Inflammatory macrophage treated with lipopolysaccharide for 4 hours (primary cell): ENCODE data around the gene SKA1.
"Not testable (repeated sequence)": the region's sequence is repeated elsewhere in the genome, so short reads cannot be mapped to it uniquely, and the experiment has no call there.

Experiments used
- DNase-seq: peaks from one replicate; pipeline ENCODE4 v3.0.0-alpha.2; 2020

Gene SKA1

GRCh38 chr18:50396005-50396660 lies 21.3 kb downstream of the SKA1 start:
- no peak for DNase-seq

- no peak for DNase-seq
Observed at GRCh38 chr18:50397023-50397422, 22.2 kb downstream of the SKA1 start.

- DNase-seq = no peak
Observed at GRCh38 chr18:50398099-50398498, 23.3 kb downstream of the SKA1 start.

DNA sequence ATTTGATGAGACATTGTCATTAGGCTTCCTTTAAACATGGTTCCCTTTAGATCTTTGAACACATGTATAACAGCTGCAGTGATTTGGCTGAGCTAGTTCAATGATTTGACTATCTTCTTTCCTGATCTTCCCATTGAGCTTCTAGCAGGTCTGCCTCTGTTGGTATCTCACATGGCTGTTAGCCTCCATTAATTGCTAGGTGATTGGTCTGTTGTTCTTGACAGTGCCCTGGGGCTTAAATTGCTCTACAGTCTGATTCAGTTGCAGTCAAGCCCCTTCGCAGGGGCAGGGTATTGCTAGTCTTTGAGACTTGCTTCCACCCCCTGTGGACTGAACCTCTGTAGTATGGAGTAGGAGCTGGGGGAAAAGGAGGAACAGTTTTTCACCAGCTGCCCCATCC lies 24.1 kb downstream of the SKA1 start:
- no peak for DNase-seq

DNA sequence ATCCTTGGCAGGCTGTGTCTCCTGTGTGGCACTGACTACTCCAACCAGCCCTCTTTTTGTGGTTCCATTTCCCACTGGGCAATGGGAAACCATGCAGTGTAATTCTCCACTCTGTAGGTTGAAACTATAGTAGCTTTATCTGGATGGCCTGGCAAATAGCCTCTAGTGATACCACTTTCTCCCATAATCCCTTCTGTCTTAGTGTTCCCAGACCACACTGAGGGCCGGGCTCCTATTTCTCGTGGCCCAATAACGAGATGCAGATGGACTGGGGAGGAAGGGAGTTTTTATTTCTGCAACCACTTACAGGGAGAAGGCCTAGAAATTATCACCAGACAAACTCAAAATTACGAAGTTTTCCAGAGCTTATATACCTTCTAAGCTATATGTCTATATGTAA lies 24.7 kb downstream of the SKA1 start:
- DNase-seq = no peak

GRCh38 chr18:50400438-50400837 lies 25.6 kb downstream of the SKA1 start:
- not testable (repeated sequence) for DNase-seq

DNA sequence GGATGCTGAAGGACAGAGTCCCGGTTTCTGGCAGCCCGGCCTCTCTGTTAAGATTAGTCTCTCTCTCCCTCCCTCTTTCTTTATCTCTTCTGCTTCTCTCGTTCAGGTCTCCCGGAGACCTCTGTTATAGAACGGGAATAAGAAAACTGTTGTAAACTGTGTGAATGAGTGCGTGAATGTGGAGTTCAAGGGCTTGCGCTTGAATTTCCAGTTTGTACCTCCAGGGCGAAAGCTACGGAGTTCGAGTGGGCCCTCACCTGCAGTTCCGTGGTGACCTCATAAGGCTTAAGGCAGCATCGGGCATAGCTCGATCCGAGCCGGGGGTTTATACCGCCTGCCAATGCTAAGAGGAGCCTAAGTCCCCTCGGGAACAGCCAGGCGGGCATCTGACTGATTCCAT lies 26.4 kb downstream of the SKA1 start:
- no peak for DNase-seq

- DNase-seq = no peak
Observed at GRCh38 chr18:50401888-50402287, 27.0 kb downstream of the SKA1 start.

DNA sequence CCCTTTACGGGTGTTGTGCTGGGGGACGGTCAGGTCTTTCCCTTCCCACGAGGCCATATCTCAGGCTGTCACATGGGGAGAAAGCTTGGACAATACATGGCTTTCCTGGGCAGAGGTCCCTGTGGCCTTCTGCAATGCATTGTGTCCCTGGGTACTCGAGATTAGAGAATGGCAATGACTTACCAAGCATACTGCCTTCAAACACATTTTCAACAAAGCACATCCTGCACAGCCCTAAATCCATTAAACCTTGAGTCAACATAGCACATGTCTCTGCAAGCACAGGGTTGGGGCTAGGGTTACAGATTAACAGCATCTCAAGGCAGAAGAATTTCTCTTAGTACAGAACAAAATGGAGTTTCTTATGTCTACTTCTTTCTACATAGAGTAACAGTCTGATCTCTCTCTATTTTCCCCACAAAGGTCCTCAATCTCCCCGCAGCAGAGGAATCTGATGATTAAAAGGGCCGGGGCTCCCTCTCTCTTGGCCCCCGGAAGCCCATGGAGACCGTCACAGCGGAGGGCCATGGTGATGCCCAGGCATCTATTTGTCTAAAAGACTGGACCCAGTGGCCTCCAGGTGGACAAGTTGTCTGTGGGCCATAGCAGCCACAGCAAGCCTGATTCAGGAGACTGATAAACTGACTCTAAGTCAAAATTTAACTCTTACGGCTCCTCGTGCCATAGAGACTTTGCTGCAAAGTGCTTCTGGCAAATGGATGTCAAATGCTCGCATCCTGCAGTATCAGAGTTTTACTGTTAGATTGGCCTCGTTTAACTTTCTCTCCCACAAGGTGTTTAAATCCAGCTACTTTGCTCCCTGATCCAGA lies 30.1 kb downstream of the SKA1 start:
- not testable (repeated sequence) for DNase-seq

DNA sequence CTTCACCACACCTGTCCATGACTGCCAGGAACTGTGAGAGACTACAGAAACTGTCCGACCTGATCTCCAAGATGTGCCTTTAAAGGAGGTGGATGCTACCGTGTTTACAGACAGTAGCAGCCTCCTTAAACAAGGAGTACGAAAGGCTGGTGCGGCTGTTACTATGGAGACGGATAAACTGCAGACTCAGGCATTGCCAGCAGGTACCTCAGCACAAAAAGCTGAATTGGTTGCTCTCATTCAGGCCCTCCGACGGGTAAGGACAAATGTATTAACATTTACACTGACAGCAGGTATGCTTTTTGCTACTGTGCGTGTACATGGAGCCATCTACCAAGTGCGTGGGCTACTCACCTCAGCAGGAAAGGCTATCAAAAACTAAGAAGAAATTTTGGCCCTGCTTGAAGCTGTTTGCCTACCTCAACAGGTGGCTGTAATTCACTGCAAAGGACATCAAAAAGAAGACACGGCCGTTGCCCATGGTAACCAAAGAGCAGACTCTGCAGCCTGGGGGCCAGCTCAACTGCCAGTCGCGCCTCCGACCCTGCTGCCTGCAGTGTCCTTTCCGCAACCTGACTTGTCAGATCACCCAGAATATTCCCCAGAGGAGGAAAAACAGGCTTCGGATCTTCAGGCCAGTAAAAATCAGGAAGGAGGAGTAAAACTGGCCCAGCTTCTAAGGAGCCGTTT lies 30.9 kb downstream of the SKA1 start:
- DNase-seq = no peak

DNA sequence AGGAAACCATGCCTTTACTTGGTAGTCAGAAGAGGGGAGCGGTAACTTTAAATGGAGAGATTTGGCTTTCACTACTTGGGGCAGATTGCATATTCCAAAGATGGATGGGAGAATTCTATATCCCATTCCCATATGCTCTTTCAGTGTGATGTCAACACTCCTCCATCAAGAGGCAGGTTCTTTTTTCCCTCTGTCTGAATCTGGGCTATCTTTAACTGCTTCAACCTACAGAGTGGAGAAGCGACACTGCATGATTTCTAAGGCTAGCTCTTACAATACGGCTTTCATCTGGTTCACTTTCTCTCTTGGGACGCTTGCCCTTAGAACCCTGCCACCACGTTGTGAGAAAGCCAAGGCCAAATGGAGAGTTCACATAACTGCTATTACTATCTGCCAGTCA lies 34.4 kb downstream of the SKA1 start:
- DNase-seq = no peak

GRCh38 chr18:50410008-50410407 lies 35.2 kb downstream of the SKA1 start:
- no peak for DNase-seq

DNA sequence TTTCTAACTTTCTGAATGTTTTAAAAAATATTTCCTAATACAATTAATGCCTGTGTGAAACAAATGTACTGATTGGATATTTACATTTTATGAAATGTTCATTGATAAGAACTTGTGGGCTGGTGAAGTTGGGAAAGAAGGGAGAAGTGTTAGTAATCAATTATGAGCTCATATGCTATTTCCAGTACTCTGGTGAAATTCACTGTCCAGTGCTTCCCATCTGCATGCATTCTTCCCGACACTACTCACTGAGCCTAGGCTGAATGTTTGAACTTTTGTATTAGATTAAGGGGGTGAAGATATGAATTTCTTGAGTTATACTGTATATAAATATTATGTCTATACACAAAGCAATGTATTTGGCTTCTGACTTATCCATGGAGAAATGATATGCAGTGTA lies 36.0 kb downstream of the SKA1 start:
- DNase-seq = no peak

- DNase-seq = not testable (repeated sequence)
Observed at GRCh38 chr18:50416832-50417231, 42.0 kb downstream of the SKA1 start.

DNA sequence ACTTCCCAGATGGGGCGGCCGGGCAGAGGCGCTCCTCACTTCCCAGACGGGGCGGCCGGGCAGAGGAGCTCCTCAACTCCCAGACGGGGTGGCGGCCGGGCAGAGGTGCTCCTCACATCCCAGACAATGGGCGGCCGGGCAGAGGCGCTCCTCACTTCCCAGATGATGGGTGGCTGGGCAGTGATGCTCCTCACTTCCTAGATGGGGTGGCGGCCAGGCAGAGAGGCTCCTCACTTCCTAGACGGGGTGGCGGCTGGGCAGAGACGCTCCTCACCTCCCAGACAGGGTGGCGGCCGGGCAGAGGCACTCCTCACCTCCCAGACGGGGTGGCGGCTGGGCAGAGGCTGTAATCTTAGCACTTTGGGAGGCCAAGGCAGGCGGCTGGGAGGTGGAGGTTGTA lies 42.9 kb downstream of the SKA1 start:
- DNase-seq = not testable (repeated sequence)

- DNase-seq = no peak
Observed at GRCh38 chr18:50418650-50419049, 43.8 kb downstream of the SKA1 start.

GRCh38 chr18:50422286-50422898 lies 47.5 kb downstream of the SKA1 start:
- DNase-seq = no peak

GRCh38 chr18:50424877-50425690 lies 50.2 kb downstream of the SKA1 start:
- DNase-seq = no peak

DNA sequence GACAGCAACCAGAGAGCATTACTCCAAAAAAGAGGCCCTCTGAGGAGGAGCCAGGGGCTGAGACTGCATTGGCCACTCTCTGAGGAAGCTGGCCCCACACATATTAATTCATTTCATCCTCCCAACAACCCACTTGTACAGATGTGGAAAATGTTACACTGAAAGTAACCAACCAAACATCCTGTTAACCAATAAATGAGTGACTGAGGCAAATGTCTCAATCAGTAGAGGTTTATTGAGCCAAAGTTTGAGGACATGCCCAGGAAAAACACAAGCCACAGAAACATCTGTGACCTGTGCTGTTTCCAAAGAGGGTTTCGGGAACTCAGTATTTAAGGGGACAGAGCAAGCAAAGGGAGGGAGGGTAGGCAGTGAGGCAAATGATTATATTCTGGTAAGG lies 53.0 kb downstream of the SKA1 start:
- no peak for DNase-seq

DNA sequence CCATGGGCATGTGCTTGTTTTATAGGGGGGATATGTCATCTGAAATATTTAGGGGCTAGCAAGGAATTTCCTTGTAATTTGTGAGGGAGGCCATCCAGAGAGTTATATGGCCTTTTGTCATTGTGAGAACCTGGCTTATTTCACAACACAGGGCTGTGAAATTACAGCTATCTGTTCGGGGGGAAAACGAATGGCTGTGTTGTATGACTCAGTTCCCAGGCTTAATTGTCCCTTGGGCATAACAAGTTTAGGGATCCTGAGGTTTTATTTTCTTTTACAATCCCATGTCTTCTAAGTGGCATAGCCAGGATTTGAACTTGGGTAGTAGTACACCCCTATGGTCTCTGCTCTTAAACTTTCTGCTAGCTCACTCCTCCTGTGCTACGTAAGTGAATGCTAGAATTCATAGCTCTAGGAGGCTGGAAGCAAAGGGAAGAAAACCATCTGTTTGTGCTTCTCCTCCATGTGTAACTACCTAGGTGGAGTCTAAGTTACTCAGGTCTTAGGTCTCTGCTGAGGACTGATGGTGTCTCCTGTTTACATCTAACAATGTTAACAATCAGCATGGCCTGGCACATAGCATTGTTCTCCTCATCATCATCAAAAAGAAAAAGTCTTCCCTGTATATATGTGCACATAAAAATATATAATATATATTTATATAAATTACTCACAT lies 53.8 kb downstream of the SKA1 start:
- no peak for DNase-seq

DNA sequence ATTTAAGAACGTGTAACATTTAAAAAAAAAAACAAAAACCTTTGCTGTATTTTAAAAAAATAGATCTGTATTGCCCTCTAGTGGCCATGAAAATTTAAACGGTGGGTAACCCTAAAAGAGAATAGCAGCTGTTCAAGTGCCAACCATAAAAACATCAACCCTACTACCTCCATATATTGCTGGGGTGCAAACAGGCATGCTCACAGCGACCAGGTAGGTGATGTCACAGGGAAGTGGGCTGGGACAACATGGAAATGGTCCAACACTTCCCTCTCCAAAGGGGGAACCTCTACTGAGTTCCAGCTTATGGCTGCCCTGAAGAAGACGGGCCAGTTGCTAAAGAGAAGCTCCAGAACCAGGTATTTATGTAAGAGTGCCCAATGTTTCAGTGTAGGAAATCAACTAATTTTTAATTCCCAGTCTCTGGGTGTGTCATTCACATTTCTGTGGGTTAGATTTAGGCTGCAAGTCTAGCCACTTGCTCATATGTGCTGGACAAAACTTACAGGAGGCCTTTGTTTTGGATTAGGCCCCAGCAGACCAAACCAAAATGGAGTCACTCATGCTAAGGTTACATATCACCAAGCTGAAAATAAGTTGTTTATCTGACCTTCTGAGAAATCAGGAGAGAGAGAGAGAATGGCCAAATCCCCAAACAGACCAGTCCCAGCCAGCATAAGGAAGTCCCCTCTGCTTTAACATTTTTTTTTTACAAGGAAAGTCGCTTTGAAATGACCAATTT lies 54.5 kb downstream of the SKA1 start:
- DNase-seq = peak; percentile 16
